ENCODE data around the gene ZNF766.

DNA sequence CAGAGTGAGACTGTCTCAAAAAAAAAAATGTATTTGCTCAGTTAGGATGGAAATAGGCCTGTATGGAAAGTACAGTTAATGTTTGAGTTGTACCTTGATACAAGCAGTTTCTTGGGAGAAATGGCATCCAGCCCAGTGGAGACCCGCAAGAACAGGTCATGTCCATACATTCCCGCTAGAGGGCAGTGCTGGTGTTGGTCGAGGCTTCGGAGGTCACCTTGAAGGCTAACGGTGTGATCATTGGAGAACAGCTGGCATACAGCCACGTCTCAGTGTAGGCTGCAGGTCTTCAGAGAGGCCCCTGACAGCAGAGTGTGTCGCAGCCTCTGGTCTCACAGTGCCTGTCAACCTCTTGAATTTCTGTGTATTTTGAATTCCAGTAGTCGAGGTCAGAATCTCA is 74.2 kb downstream of the ZNF766 start:
- TF ChIP-seq, protein P1, sequence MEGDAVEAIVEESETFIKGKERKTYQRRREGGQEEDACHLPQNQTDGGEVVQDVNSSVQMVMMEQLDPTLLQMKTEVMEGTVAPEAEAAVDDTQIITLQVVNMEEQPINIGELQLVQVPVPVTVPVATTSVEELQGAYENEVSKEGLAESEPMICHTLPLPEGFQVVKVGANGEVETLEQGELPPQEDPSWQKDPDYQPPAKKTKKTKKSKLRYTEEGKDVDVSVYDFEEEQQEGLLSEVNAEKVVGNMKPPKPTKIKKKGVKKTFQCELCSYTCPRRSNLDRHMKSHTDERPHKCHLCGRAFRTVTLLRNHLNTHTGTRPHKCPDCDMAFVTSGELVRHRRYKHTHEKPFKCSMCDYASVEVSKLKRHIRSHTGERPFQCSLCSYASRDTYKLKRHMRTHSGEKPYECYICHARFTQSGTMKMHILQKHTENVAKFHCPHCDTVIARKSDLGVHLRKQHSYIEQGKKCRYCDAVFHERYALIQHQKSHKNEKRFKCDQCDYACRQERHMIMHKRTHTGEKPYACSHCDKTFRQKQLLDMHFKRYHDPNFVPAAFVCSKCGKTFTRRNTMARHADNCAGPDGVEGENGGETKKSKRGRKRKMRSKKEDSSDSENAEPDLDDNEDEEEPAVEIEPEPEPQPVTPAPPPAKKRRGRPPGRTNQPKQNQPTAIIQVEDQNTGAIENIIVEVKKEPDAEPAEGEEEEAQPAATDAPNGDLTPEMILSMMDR (IDR thresholded peaks at IDR 0.05) = peak in 4 of 5 experiments; percentile 18 to 36 (median 28)
- TF ChIP-seq POLR2AphosphoS5 (IDR thresholded peaks at IDR 0.05) = no peak
- no peak for TF ChIP-seq POLR2A (IDR thresholded peaks at IDR 0.05)
- TF ChIP-seq EP300 (IDR thresholded peaks at IDR 0.05; ENCODE audit: low read depth) = no peak
